K562 (cell line): ENCODE results near the gene STXBP6.

Experiments
- CEBPB ChIP-seq: fragments of 450-650 bp; IDR thresholded peaks from 2 replicates; pipeline ENCODE4 v1.6.1; 2016; ENCODE audit warnings: missing genetic modification characterization, missing compliant biosample characterization
- EZH2 ChIP-seq: IDR thresholded peaks from 2 replicates; pipeline ENCODE4 v1.6.1; 2012; ENCODE audit warnings: low read depth, mild to moderate bottlenecking, inconsistent platforms, low read length, borderline replicate concordance
- FOS ChIP-seq: IDR thresholded peaks from 3 replicates; pipeline ENCODE4 v1.6.1; 2011; ENCODE audit not compliant: insufficient read length; ENCODE audit errors: extremely low read depth
- JUN ChIP-seq, 2 experiments: sonication (generic) in 1 of 2; formaldehyde crosslinking in 1 of 2; IDR thresholded peaks; 2 replicates each; pipeline versions ENCODE4 v1.6.1 to v1.8.0; 2012 to 2022; ENCODE audit warnings: borderline replicate concordance in 2 of 2, mild to moderate bottlenecking in 2 of 2, improper control_type of control experiment in 1 of 2, low read depth in 1 of 2, low read length in 1 of 2, missing genetic modification reagents in 1 of 2
- MTF1 ChIP-seq: fragments of 250-450 bp; sonication (Bioruptor Pico); IDR thresholded peaks from 2 replicates; pipeline ENCODE4 v1.9.0; 2021; ENCODE audit warnings: moderate library complexity, mild to moderate bottlenecking, inconsistent platforms, borderline replicate concordance
- POLR2B ChIP-seq: fragments of 450-650 bp; IDR thresholded peaks from 2 replicates; pipeline ENCODE4 v1.6.1; 2018; ENCODE audit warnings: low read depth; ENCODE audit not compliant: partially characterized antibody
- SAP30 ChIP-seq: fragments of 200-600 bp; sonication (generic); IDR thresholded peaks from 2 replicates; pipeline ENCODE4 v1.6.1; 2012; ENCODE audit warnings: borderline replicate concordance, low read depth, mild to moderate bottlenecking, moderate library complexity, low read length, control low read depth, inconsistent platforms; ENCODE audit not compliant: insufficient read depth, poor library complexity, severe bottlenecking
- TAF9B ChIP-seq: fragments of 450-650 bp; IDR thresholded peaks from 2 replicates; pipeline ENCODE4 v1.6.1; 2018; ENCODE audit warnings: mild to moderate bottlenecking; ENCODE audit not compliant: partially characterized antibody
- TF ChIP-seq, protein P1 (sequence below): sonication (generic); formaldehyde crosslinking; IDR thresholded peaks from 2 replicates; pipeline ENCODE4 v1.8.1; 2023; ENCODE audit warnings: mild to moderate bottlenecking, missing genetic modification reagents

DNA sequence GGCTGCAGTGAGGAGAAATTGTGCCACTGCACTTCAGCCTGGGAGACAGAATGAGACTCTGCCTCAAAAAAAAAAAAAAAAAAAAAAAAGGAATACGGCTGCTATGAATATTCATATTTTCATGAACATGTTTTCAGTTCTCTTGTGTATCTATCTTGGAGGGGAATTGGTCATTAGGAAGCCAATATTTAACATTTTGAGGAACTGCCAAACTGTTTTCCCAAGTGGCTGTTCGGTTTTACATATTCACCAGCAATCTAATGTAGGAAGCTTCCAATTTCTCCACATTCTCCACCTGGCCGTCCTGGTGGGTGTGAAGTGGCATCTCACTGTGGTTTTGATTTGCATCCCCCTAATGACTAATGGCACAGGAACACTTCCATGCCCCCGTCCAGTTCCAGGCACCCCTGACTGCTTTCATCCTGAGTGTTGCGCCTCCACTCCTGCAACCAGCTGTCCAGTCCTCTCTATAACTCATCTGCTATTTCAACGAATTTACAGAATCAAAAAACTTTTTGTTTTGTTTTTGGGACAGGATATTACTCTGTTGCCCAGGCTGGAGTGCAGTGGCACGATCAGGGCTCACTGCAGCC is 5.7 kb downstream of the STXBP6 start:
- TF ChIP-seq MTF1: no peak
- TF ChIP-seq CEBPB: no peak
- no peak for TF ChIP-seq EZH2
- no peak for TF ChIP-seq FOS
- TF ChIP-seq SAP30: no peak
- TF ChIP-seq JUN (IDR thresholded peaks at IDR 0.05; ENCODE audit: borderline replicate concordance, low read depth, low read length): no peak
- TF ChIP-seq JUN (CRISPR knock-in tag; IDR thresholded peaks at IDR 0.05; ENCODE audit: borderline replicate concordance): no peak
- TF ChIP-seq, protein P1, sequence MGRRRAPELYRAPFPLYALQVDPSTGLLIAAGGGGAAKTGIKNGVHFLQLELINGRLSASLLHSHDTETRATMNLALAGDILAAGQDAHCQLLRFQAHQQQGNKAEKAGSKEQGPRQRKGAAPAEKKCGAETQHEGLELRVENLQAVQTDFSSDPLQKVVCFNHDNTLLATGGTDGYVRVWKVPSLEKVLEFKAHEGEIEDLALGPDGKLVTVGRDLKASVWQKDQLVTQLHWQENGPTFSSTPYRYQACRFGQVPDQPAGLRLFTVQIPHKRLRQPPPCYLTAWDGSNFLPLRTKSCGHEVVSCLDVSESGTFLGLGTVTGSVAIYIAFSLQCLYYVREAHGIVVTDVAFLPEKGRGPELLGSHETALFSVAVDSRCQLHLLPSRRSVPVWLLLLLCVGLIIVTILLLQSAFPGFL (CRISPR knock-in tag): no peak
- no peak for TF ChIP-seq TAF9B
- TF ChIP-seq POLR2B: no peak
